Measurements from ENCODE around the gene DSG3.

- TF ChIP-seq CTCF (optimal IDR thresholded peaks at IDR 0.05 in 1 of 3, IDR thresholded peaks at IDR 0.05 in 1 of 3, conservative IDR thresholded peaks at IDR 0.05 in 1 of 3; ENCODE audit: extremely low read depth in 1 of 3, insufficient read depth in 2 of 3, low read length in 3 of 3) = no peak
- no peak for TF ChIP-seq EZH2 (IDR thresholded peaks at IDR 0.05; ENCODE audit: low read length)
Measured at GRCh38 chr18:31402026-31402373, 45.5 kb upstream of the DSG3 start.
